ENCODE results near the gene F10.

F10 gene

GRCh38 chr13:113153810-113154748 is 31.5 kb downstream of the F10 start:
- peak; percentile 58 for DNase-seq (ENCODE audit: low read depth)
- TF ChIP-seq CTCF (conservative IDR thresholded peaks at IDR 0.05; ENCODE audit: low read length) = no peak
- peak overlapping the region; percentile 55 for H3K4me3 ChIP-seq (ENCODE audit: low read length)

GRCh38 chr13:113155201-113155600 is 32.6 kb downstream of the F10 start:
- no peak overlapping the region for H3K4me3 ChIP-seq (ENCODE audit: low read length)
- TF ChIP-seq CTCF (conservative IDR thresholded peaks at IDR 0.05; ENCODE audit: low read length) = no peak
- no peak for DNase-seq (ENCODE audit: low read depth)

- TF ChIP-seq CTCF (conservative IDR thresholded peaks at IDR 0.05; ENCODE audit: low read length) = no peak
- DNase-seq (ENCODE audit: low read depth) = no peak
- no peak overlapping the region for H3K4me3 ChIP-seq (ENCODE audit: low read length)
Measured at GRCh38 chr13:113155982-113156655, 33.5 kb downstream of the F10 start.

GRCh38 chr13:113157206-113157928 is 34.8 kb downstream of the F10 start:
- no peak for DNase-seq (ENCODE audit: low read depth)
- no peak for TF ChIP-seq CTCF (conservative IDR thresholded peaks at IDR 0.05; ENCODE audit: low read length)
- H3K4me3 ChIP-seq (ENCODE audit: low read length) = no peak overlapping the region

GRCh38 chr13:113157929-113158747 is 35.5 kb downstream of the F10 start, which contains the start of gene PROZ:
Gene PROZ, plus strand, starts transcription at chr13:113158648. Its CDS starts 13 bp downstream, at chr13:113158661.
- no peak for DNase-seq (ENCODE audit: low read depth)
- no peak within 1 kb of the TSS for H3K4me3 ChIP-seq (ENCODE audit: low read length)
- no peak for TF ChIP-seq CTCF (conservative IDR thresholded peaks at IDR 0.05; ENCODE audit: low read length)

GRCh38 chr13:113158946-113159345 is 36.3 kb downstream of the F10 start:
- H3K4me3 ChIP-seq (ENCODE audit: low read length) = no peak overlapping the region
- TF ChIP-seq CTCF (conservative IDR thresholded peaks at IDR 0.05; ENCODE audit: low read length) = no peak
- DNase-seq (ENCODE audit: low read depth) = no peak

Data from AG10803 (cell line).